C4-2B (cell line): ENCODE measurements around the gene FOXA1.

Source experiments
- CTCF ChIP-seq: fragments of 450-650 bp; conservative IDR thresholded peaks from 2 replicates; pipeline ENCODE4 v1.5.1; 2017; ENCODE audit warnings: mild to moderate bottlenecking
- ZFX ChIP-seq: fragments of 450-650 bp; IDR thresholded peaks from 2 replicates; pipeline ENCODE4 v1.6.1; 2017

GRCh38 chr14:37637341-37637740 lies 42.3 kb upstream of the FOXA1 start:
- TF ChIP-seq CTCF (no peak), ZFX (no peak)
